GM19372 (cell line): Measurements from ENCODE around the gene STAT5A.
"Not testable (repeated sequence)": the region's sequence is repeated elsewhere in the genome, so short reads cannot be mapped to it uniquely, and the experiment has no call there.

Experiments
- ATAC-seq: cut with Tn5 transposase; IDR thresholded peaks from one replicate; pipeline ENCODE4 v1.9.1; 2021; ENCODE audit warnings: mild to moderate bottlenecking, low read depth, moderate library complexity; ENCODE audit not compliant: unreplicated experiment

Gene STAT5A

GRCh38 chr17:42305031-42305330, 16.7 kb downstream of the STAT5A start:
- ATAC-seq = not testable (repeated sequence)

- no peak for ATAC-seq
Measured at GRCh38 chr17:42305543-42306384, 17.5 kb downstream of the STAT5A start.

- ATAC-seq = no peak
Measured at GRCh38 chr17:42306385-42306667, 18.0 kb downstream of the STAT5A start.

GRCh38 chr17:42307362-42307927, 19.1 kb downstream of the STAT5A start:
- ATAC-seq = no peak

GRCh38 chr17:42308446-42308845, 20.1 kb downstream of the STAT5A start:
- no peak for ATAC-seq

- no peak for ATAC-seq
Measured at GRCh38 chr17:42309142-42309541, 20.8 kb downstream of the STAT5A start.

- no peak for ATAC-seq
Measured at GRCh38 chr17:42309986-42310786, 21.9 kb downstream of the STAT5A start.

- ATAC-seq = no peak
Measured at GRCh38 chr17:42310787-42311215, 22.5 kb downstream of the STAT5A start.

- ATAC-seq = no peak
Measured at GRCh38 chr17:42311240-42312034, 23.1 kb downstream of the STAT5A start.

- no peak for ATAC-seq
Measured at GRCh38 chr17:42312035-42312284, 23.7 kb downstream of the STAT5A start.

- ATAC-seq = no peak
Measured at GRCh38 chr17:42312285-42313130, 24.2 kb downstream of the STAT5A start.

GRCh38 chr17:42313389-42313772, 25.1 kb downstream of the STAT5A start:
- ATAC-seq = no peak

- ATAC-seq = no peak
Measured at GRCh38 chr17:42313773-42314566, 25.7 kb downstream of the STAT5A start.

- no peak for ATAC-seq
Measured at GRCh38 chr17:42315402-42316156, 27.3 kb downstream of the STAT5A start.

GRCh38 chr17:42316755-42317154, 28.5 kb downstream of the STAT5A start:
- ATAC-seq = no peak

- no peak for ATAC-seq
Measured at GRCh38 chr17:42317266-42317845, 29.1 kb downstream of the STAT5A start.

GRCh38 chr17:42317967-42318366, 29.7 kb downstream of the STAT5A start:
- ATAC-seq = not testable (repeated sequence)

GRCh38 chr17:42321555-42321954, 33.3 kb downstream of the STAT5A start:
- no peak for ATAC-seq
